HepG2 (cell line): ENCODE results near the gene SLC45A3. TPM values are rescaled to one million over a fixed set of nuclear protein-coding genes. Genes with fewer than 3 reads are reported as not detected.
A peak's percentile ranks its signal among the peaks of the same experiment; 100 is the strongest.

ENCODE experiments used
- ADNP ChIP-seq: sonication (generic); formaldehyde crosslinking; IDR thresholded peaks from 2 replicates; pipeline ENCODE4 v1.4.0; 2020; ENCODE audit warnings: missing genetic modification reagents
- HDAC1 ChIP-seq: sonication (generic); formaldehyde crosslinking; IDR thresholded peaks from 2 replicates; pipeline ENCODE4 v1.5.1; 2020; ENCODE audit warnings: mild to moderate bottlenecking, missing genetic modification reagents
- MBNL3 ChIP-seq: fragments of 250-450 bp; sonication (Bioruptor Pico); conservative IDR thresholded peaks from 2 replicates; pipeline ENCODE4 v1.8.0; 2022; ENCODE audit warnings: mild to moderate bottlenecking, inconsistent platforms
- NFIC ChIP-seq: IDR thresholded peaks from 2 replicates; pipeline ENCODE4 v1.6.1; 2012; ENCODE audit warnings: mild to moderate bottlenecking, low read length, inconsistent platforms
- NPAS2 ChIP-seq: sonication (generic); formaldehyde crosslinking; IDR thresholded peaks from 2 replicates; pipeline ENCODE4 v1.8.0; 2022; ENCODE audit warnings: mild to moderate bottlenecking, missing genetic modification reagents, borderline replicate concordance
- PRPF4 ChIP-seq: fragments of 200-400 bp; formaldehyde crosslinking; IDR thresholded peaks from 2 replicates; pipeline ENCODE4 v1.6.1; 2016; ENCODE audit warnings: low read length, low read depth; ENCODE audit not compliant: poor library complexity, severe bottlenecking
- RFX3 ChIP-seq: IDR thresholded peaks from 2 replicates; pipeline ENCODE4 v1.6.1; 2016; ENCODE audit warnings: missing biosample characterization, missing genetic modification reagents
- SAFB2 ChIP-seq: sonication (generic); formaldehyde crosslinking; IDR thresholded peaks from 2 replicates; pipeline ENCODE4 v1.5.1; 2020; ENCODE audit warnings: missing genetic modification reagents, low read depth, mild to moderate bottlenecking, borderline replicate concordance
- SETDB1 ChIP-seq: sonication (generic); formaldehyde crosslinking; IDR thresholded peaks from 2 replicates; pipeline ENCODE4 v1.5.1; 2020; ENCODE audit warnings: missing genetic modification reagents, mild to moderate bottlenecking, borderline replicate concordance
- TEAD3 ChIP-seq: optimal IDR thresholded peaks from 2 replicates; pipeline ENCODE3; 2016; ENCODE audit warnings: borderline replicate concordance
- ZBTB20 ChIP-seq: sonication (generic); formaldehyde crosslinking; IDR thresholded peaks from 2 replicates; pipeline ENCODE4 v1.8.1; 2023; ENCODE audit warnings: missing genetic modification reagents, low read depth, mild to moderate bottlenecking, borderline replicate concordance
- ZMYM4 ChIP-seq: sonication (generic); formaldehyde crosslinking; IDR thresholded peaks from 2 replicates; pipeline ENCODE4 v1.8.1; 2023; ENCODE audit warnings: mild to moderate bottlenecking, missing genetic modification reagents
- ZNF367 ChIP-seq: sonication (generic); formaldehyde crosslinking; IDR thresholded peaks from 2 replicates; pipeline ENCODE4 v1.4.0; 2020; ENCODE audit warnings: missing genetic modification reagents, borderline replicate concordance
- ZNF430 ChIP-seq: sonication (generic); formaldehyde crosslinking; IDR thresholded peaks from 2 replicates; pipeline ENCODE4 v1.9.0; 2021; ENCODE audit warnings: mild to moderate bottlenecking, missing genetic modification reagents
- ZNF543 ChIP-seq: sonication (generic); formaldehyde crosslinking; IDR thresholded peaks from 2 replicates; pipeline ENCODE4 v1.4.0; 2020; ENCODE audit warnings: mild to moderate bottlenecking, missing genetic modification reagents
- polyA plus RNA-seq, 8 experiments: library from polyadenylated mRNA; depleted of rRNA in 3 of 8; stranded (reverse) in 7 of 8; unstranded in 1 of 8; fragments of >200 nt; fragmentation: Illumina TruSeq in 4 of 8; extraction: Trizol in 4 of 8; gene quantifications; 2 replicates each; pipeline versions ENCODE4 v1.2.1 to v1.2.3, GENCODE V29; 2011 to 2016; ENCODE audit warnings: low read depth in 4 of 8, missing spikeins in 1 of 8, mixed read lengths in 1 of 8; ENCODE audit not compliant: insufficient read depth in 1 of 8
- total RNA-seq, 5 experiments: library from RNA; depleted of rRNA; stranded (reverse); fragments of >200 nt; fragmentation: Illumina TruSeq; extraction: Trizol; gene quantifications; 2 replicates each; pipeline ENCODE4 v1.2.3, GENCODE V29; 2016; ENCODE audit warnings: low read depth in 1 of 5
- TF ChIP-seq, protein P1 (sequence below): sonication (generic); formaldehyde crosslinking; IDR thresholded peaks from 2 replicates; pipeline ENCODE4 v1.8.1; 2023; ENCODE audit warnings: mild to moderate bottlenecking, moderate library complexity, missing genetic modification reagents
- TF ChIP-seq, protein P2 (sequence below): sonication (generic); formaldehyde crosslinking; IDR thresholded peaks from 2 replicates; pipeline ENCODE4 v1.5.1; 2020; ENCODE audit warnings: missing genetic modification reagents, mild to moderate bottlenecking, borderline replicate concordance
- TF ChIP-seq, protein P3 (sequence below): sonication (generic); formaldehyde crosslinking; IDR thresholded peaks from 2 replicates; pipeline ENCODE4 v1.9.0; 2021; ENCODE audit warnings: missing genetic modification reagents, mild to moderate bottlenecking, borderline replicate concordance
- TF ChIP-seq, protein P4 (sequence below): sonication (generic); formaldehyde crosslinking; IDR thresholded peaks from 2 replicates; pipeline ENCODE4 v1.4.0; 2020; ENCODE audit warnings: missing genetic modification reagents, mild to moderate bottlenecking, borderline replicate concordance
- TF ChIP-seq, protein P5 (sequence below): sonication (generic); formaldehyde crosslinking; IDR thresholded peaks from 2 replicates; pipeline ENCODE4 v1.4.0; 2020; ENCODE audit warnings: low read depth, mild to moderate bottlenecking, missing genetic modification reagents
- TF ChIP-seq, protein P6 (sequence below): sonication (generic); formaldehyde crosslinking; IDR thresholded peaks from 2 replicates; pipeline ENCODE4 v1.5.1; 2020; ENCODE audit warnings: missing genetic modification reagents, mild to moderate bottlenecking, borderline replicate concordance

SLC45A3 gene
- total and polyA plus RNA-seq, 2 of the 13 experiments (the other 11 are each of a cell fraction or from before 2014, with no cell fraction given), result 3.4 to 4.1 TPM

DNA sequence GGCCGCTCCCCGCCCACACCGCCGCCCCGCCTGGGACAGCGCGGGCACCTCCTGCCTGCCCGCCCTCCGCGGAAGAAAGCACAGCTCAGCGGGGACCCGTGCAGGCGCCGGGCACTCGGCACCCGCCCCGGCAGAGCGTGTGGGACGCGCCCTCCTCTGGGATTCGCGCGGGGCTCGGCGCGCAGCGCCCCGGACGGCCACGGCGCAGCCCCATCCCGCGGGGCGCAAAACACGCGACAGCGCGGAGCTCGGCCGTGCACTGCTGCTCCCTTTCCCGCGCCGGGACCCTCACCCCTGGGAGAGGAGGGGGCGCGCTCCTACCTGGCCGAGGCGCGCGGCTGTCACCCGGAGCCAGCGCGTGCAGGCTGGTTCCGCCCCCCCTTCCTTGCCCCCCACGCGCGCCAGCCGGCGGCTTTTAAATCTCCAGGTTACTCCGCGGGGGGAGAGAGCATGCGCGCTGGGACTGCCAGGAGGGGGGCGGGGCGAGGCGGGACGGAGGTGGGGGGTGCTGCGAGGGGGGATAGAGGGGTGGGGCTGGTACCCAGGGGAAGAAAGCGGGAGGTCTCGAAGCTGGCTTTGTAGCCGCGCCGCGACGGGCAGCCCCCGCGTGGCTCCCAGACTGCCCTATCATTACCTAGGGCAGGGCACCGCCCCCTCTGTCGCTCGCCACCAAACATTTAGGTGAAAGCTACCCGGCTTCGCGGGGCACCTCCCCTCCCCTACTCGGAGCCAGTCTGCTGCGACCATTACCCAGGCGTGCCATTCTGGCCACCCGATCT is at the start of gene SLC45A3 (continued):
- TF ChIP-seq ZNF430 (CRISPR knock-in tag), result no peak
- no peak for TF ChIP-seq TEAD3
- TF ChIP-seq, protein P1, sequence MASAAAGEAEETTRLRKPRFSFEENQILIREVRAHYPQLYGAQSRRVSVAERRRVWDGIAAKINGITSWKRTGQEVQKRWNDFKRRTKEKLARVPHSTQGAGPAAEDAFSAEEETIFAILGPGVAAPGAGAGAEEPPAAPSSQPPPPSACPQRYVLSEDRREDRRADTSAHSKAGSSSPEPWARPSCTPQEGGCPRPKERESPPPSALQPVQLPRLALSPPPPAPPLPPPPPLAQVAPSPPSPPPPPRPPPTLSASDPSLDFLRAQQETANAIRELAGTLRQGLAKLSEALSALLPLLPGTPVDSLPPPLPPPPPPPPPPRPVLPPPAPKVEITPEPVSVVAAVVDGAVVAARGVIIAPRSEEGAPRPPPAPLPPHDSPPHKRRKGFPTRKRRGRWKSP (CRISPR knock-in tag), result peak; percentile 80
- TF ChIP-seq ZMYM4 (CRISPR knock-in tag), result peak; percentile 55
- TF ChIP-seq RFX3 (CRISPR knock-in tag), result no peak
- no peak for TF ChIP-seq ZBTB20 (CRISPR knock-in tag)
- no peak for TF ChIP-seq NFIC
- TF ChIP-seq MBNL3, result no peak
- no peak for TF ChIP-seq ADNP (CRISPR knock-in tag)
- peak; percentile 54 for TF ChIP-seq HDAC1
- no peak for TF ChIP-seq NPAS2 (CRISPR knock-in tag)
- no peak for TF ChIP-seq SAFB2 (CRISPR knock-in tag)
- TF ChIP-seq, protein P2, sequence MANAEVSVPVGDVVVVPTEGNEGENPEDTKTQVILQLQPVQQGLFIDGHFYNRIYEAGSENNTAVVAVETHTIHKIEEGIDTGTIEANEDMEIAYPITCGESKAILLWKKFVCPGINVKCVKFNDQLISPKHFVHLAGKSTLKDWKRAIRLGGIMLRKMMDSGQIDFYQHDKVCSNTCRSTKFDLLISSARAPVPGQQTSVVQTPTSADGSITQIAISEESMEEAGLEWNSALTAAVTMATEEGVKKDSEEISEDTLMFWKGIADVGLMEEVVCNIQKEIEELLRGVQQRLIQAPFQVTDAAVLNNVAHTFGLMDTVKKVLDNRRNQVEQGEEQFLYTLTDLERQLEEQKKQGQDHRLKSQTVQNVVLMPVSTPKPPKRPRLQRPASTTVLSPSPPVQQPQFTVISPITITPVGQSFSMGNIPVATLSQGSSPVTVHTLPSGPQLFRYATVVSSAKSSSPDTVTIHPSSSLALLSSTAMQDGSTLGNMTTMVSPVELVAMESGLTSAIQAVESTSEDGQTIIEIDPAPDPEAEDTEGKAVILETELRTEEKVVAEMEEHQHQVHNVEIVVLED (CRISPR knock-in tag), result no peak
- TF ChIP-seq ZNF543 (CRISPR knock-in tag), result no peak
- TF ChIP-seq, protein P3, sequence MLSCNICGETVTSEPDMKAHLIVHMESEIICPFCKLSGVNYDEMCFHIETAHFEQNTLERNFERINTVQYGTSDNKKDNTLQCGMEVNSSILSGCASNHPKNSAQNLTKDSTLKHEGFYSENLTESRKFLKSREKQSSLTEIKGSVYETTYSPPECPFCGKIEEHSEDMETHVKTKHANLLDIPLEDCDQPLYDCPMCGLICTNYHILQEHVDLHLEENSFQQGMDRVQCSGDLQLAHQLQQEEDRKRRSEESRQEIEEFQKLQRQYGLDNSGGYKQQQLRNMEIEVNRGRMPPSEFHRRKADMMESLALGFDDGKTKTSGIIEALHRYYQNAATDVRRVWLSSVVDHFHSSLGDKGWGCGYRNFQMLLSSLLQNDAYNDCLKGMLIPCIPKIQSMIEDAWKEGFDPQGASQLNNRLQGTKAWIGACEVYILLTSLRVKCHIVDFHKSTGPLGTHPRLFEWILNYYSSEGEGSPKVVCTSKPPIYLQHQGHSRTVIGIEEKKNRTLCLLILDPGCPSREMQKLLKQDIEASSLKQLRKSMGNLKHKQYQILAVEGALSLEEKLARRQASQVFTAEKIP (CRISPR knock-in tag), result no peak
- no peak for TF ChIP-seq ZNF367
- TF ChIP-seq, protein P4, sequence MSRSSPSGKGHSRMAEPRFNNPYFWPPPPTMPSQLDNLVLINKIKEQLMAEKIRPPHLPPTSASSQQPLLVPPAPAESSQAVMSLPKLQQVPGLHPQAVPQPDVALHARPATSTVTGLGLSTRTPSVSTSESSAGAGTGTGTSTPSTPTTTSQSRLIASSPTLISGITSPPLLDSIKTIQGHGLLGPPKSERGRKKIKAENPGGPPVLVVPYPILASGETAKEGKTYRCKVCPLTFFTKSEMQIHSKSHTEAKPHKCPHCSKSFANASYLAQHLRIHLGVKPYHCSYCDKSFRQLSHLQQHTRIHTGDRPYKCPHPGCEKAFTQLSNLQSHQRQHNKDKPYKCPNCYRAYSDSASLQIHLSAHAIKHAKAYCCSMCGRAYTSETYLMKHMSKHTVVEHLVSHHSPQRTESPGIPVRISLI (CRISPR knock-in tag), result no peak
- TF ChIP-seq, protein P5, sequence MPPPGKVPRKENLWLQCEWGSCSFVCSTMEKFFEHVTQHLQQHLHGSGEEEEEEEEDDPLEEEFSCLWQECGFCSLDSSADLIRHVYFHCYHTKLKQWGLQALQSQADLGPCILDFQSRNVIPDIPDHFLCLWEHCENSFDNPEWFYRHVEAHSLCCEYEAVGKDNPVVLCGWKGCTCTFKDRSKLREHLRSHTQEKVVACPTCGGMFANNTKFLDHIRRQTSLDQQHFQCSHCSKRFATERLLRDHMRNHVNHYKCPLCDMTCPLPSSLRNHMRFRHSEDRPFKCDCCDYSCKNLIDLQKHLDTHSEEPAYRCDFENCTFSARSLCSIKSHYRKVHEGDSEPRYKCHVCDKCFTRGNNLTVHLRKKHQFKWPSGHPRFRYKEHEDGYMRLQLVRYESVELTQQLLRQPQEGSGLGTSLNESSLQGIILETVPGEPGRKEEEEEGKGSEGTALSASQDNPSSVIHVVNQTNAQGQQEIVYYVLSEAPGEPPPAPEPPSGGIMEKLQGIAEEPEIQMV (CRISPR knock-in tag), result no peak
- TF ChIP-seq PRPF4, result no peak
- no peak for TF ChIP-seq SETDB1 (CRISPR knock-in tag)
- TF ChIP-seq, protein P6, sequence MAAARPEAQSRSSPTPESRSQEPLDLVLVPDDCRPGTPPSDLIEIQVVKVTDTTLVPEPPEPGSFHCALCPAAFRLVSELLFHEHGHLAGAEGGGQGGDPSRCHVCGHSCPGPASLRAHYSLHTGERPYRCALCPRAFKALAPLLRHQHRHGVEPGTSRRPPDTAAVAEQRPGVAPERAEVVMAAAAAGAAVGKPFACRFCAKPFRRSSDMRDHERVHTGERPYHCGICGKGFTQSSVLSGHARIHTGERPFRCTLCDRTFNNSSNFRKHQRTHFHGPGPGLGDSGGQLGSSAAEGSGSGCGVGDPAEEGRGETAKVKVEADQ (CRISPR knock-in tag), result no peak
